ENCODE measurements around the gene IQCM.

Gene IQCM

DNA sequence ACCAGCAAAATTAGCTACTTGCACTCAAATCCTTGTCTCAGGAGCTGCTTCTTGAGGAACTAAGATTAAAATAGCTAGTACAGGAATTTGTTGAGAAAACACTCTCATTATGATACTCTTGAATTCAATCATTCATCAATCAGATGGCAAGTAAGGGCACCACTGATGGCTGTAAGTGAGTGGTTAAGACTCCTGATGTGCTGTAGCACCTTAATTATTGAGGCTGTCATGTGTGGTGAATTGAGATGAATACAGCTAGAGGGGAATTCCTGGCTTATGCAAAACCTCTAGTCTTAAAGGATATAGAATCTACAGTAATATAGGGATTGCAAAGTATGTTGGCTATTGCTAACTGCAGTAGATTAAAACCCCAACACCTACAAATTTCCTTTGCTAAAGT is 509.1 kb downstream of the IQCM start:
- Histone ChIP-seq H3K27ac (ENCODE audit: insufficient read depth, low read depth, low read length, poor library complexity, severe bottlenecking) (no peak overlapping the region), H3K27me3 (ENCODE audit: control insufficient read depth, insufficient read depth, low read length, poor library complexity, severe bottlenecking) (no peaks in the 10 kb centered on the region)

More for the DNA sequence above, 509.1 kb downstream of the IQCM start:
- no peaks in the 10 kb centered on the region for H3K9me3 ChIP-seq (ENCODE audit: control insufficient read depth, low read length)
- H3K36me3 ChIP-seq (ENCODE audit: control insufficient read depth, insufficient read depth, low read length), result no peaks in the 10 kb centered on the region
- H3K4me3 ChIP-seq (ENCODE audit: insufficient read depth, low read depth, low read length), result no peak overlapping the region
- no peaks in the 10 kb centered on the region for H3K4me1 ChIP-seq (ENCODE audit: control insufficient read depth, insufficient read depth, low read length)

All from ectodermal cell (in vitro differentiated cells).